ENCODE results near the gene NGRN.

NGRN gene

GRCh38 chr15:90265271-90266060 is at the start of gene NGRN:
Gene NGRN (plus strand): TSS chr15:90265672. CDS start chr15:90265713, 41 bp downstream.
- peak; percentile 98 for DNase-seq

DNA sequence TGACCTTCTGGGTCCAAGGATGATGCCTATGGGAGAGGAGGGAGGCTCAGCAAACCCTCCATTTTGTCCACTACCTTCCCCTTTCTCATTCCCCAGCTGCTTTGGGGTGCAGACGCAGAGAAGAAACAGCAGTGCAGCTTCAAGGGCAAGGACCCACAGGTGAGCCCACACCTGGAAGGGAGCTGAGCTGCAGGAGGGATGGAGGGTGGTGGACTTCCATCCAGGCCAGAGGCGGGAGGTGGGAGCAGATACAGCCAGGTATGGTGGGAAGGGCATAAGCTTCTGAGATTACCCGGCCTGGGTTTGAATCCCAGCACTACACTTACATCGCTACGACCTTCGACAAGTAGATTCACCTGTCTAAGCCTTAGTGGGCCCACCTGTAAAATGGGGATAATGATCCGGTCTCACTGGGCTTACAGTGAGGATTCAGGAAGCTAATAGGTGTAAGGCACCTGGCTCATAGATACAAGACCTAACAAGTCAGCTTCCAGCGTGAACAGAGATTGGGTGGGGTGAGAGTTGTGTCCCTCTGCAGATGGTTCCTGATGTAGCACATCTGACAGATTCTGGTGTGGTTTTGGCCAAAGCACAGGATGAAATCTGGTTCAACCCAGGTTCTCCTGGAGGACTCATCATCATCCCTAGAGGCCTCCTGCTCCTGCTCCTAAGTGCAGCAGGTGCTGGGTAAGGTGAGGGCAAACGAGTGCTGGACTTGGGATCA is 47.6 kb upstream of the NGRN start:
- DNase-seq: no peak

DNA sequence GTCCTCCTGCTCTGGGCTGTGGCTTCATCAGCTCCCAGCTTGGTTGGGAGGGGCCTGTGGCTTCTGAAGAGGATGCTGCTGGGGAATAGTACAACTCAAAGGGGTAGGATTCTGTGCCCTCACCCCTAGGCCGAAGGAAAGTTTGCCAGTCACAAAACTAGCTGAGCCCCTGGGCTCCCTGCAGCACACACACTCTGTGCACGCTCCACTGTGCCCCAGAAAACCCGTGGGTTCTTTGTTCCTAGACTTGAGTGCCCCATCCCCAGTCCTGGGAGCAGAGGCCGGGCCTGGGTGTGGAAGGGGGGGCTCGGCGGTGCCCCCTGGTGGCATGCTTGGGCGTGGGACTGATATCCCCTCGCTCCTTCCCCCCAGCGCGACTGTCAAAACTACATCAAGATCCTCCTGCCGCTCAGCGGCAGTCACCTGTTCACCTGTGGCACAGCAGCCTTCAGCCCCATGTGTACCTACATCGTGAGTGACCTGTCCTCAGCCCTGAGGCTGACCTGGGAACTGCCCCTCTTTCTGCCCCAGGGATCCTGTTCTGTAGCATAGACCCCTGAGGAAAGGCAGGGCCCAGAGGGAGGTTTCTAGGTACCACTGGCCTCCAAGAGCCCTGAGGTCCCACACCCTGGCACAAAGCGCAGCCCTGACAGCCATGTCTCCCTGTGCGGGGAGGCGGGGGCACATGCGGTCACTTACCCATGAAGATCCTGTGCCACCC is 45.9 kb upstream of the NGRN start:
- peak; percentile 62 for DNase-seq

DNA sequence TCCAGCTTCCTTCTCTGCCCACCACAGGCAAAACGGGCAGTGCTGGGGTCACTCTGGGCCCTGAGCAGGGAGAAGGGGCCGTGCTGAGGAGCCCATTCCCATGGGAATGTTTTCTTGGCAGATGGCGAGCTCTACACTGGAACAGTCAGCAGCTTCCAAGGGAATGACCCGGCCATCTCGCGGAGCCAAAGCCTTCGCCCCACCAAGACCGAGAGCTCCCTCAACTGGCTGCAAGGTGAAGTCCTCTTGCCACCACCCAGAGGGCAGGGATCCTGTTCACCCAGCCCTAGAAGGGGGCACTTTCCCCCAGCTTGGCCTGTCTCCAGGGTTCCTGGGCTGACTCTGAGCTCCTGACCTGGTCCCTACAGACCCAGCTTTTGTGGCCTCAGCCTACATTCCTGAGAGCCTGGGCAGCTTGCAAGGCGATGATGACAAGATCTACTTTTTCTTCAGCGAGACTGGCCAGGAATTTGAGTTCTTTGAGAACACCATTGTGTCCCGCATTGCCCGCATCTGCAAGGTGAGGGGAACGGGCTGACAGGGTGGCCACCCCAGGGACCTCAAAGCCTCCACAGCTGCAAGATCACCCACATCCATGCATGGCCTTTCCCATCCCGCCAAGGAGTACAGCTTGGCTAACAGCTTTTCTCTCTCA is 44.1 kb upstream of the NGRN start:
- peak; percentile 73 for DNase-seq

DNA sequence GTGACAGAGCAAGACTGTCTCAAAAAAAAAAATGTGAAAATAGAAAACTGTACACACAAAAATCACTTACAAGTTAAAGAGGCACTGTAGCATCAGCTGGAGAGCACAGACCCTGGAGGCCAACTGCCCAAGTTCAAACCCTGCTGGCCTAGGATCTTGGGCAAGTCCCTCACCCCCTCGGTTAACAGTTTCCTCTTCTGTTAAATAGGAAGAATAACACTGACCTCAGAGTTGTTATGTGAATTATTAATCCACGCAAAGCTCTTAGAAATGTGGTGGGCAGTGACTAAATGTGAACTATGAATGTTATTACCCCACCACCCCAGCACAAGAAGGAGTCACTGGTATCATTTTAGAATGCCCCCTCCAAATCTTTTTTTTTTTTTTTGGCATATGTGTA is 42.9 kb upstream of the NGRN start:
- no peak for DNase-seq

GRCh38 chr15:90223441-90224165 is 41.9 kb upstream of the NGRN start:
- no peak for DNase-seq

DNA sequence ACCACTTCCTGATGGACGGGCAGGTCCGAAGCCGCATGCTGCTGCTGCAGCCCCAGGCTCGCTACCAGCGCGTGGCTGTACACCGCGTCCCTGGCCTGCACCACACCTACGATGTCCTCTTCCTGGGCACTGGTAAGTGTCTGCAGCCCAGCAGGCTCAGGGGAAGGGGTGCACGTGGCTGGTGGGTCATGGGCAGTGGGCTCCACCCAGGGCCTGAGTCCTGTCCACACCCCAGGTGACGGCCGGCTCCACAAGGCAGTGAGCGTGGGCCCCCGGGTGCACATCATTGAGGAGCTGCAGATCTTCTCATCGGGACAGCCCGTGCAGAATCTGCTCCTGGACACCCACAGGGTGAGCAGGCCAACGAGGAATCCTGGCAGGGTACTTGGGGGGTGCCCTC is 40.4 kb upstream of the NGRN start:
- no peak for DNase-seq

DNA sequence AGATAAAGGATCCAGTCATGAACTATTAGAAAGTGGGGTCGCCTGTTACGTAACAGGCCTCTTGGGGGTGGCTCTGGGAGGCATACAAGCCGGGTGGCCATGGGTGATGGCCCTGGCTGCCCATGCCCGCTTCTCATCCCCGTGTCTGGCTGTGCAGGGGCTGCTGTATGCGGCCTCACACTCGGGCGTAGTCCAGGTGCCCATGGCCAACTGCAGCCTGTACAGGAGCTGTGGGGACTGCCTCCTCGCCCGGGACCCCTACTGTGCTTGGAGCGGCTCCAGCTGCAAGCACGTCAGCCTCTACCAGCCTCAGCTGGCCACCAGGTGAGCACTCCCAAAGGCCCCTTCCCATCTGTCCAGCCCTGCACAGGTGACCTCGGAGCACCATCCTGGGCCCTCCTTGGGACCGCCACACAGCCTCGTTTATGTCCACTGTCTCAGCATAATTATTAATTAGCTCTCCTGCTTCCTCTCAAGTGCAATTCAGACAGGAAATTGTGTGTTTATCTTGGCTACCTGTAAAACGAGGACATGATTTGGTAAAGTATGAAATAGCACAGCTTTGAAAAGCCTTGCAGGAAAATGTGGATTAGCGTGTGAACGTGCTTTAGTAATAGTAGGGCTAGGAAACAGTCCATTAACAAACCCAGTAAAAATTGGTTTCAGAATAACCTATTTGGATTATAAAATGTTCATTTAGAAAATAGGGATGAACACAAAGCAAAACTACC is 39.8 kb upstream of the NGRN start:
- no peak for DNase-seq

GRCh38 chr15:90227336-90227735 is 38.1 kb upstream of the NGRN start:
- no peak for DNase-seq

- no peak for DNase-seq
Measured at GRCh38 chr15:90227816-90228772, 37.4 kb upstream of the NGRN start.

DNA sequence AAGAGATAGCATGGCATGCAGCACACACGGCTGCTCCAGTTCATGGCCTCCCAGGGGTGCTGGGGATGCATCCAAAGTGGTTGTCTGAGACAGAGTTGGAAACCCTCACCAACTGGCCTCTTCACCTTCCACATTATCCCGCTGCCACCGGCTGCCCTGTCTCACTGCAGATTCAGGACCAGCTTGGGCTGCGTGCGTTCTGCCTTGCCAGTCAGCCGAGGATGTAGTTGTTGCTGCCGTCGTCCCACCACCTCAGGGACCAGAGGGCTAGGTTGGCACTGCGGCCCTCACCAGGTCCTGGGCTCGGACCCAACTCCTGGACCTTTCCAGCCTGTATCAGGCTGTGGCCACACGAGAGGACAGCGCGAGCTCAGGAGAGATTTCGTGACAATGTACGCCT is 36.5 kb upstream of the NGRN start:
- DNase-seq: no peak

- no peak for DNase-seq
Measured at GRCh38 chr15:90230071-90230494, 35.4 kb upstream of the NGRN start.

- no peak for DNase-seq
Measured at GRCh38 chr15:90230610-90231009, 34.9 kb upstream of the NGRN start.

- DNase-seq: no peak
Measured at GRCh38 chr15:90231028-90232017, 34.1 kb upstream of the NGRN start.

GRCh38 chr15:90232196-90232595 is 33.3 kb upstream of the NGRN start:
- DNase-seq: no peak

GRCh38 chr15:90232941-90233386 is 32.5 kb upstream of the NGRN start:
- no peak for DNase-seq

- DNase-seq: peak; percentile 60
Measured at GRCh38 chr15:90233387-90234095, 31.9 kb upstream of the NGRN start, which contains the start of gene CIB1. Gene CIB1 (minus strand): TSS chr15:90233941. CDS start chr15:90233885, 56 bp downstream.

Data from eye (tissue), 1 donor.